Erythroblast (primary cell): ENCODE data around the gene SLC25A47.

ENCODE experiments used
- GATA1 ChIP-seq: IDR thresholded peaks from 2 replicates; pipeline ENCODE4 v1.6.1; 2011; ENCODE audit warnings: low read depth, mild to moderate bottlenecking, control low read depth, low read length, moderate library complexity
- POLR2A ChIP-seq: IDR thresholded peaks from 2 replicates; pipeline ENCODE4 v1.6.1; 2011; ENCODE audit warnings: mild to moderate bottlenecking, low read length

- TF ChIP-seq POLR2A (no peak), GATA1 (no peak)
Observed at GRCh38 chr14:100281286-100282082, 41.7 kb upstream of the SLC25A47 start.
